Measurements from ENCODE around the gene ATP5F1E.

Gene ATP5F1E

DNA sequence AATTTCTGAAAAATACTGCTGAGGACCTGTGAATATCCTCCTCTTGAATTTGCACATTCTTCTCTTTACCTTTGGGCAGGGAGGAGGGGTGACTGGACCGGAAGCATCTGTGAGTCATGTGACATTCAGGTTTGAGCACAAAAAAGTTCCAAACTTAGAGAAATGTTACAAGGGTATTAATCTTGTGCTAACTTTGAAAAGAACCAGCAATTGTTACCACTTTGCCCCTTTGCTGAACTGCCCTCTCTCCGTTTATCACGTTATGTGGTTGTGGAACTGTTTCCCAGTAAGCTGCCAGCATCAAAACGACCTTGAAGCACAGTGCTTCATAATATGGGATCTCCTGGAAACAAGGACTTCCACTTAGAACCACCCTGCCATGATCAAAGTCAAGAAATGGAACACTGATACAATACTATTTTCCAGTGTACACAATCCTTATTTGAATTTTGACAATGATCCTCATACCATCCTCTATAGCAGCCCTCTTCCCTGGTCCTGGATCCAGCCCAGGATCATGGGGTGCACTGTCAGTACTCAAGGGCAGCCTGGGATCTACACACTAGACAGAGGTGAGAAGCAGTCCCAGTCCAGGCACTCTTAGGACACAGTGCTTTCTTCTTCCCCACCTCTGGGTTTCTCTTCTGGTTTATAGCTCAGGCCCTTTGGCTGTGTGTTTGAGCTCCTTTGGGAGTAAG, 15.2 kb downstream of the ATP5F1E start:
- Histone ChIP-seq H4K20me1 (ENCODE audit: insufficient read depth, low read length) (no peaks in the 10 kb centered on the region), H3K9me3 (ENCODE audit: insufficient read depth, low read length) (no peaks in the 10 kb centered on the region), H3K4me2 (ENCODE audit: low read length) (no peak overlapping the region), H3K9ac (ENCODE audit: low read length) (no peak overlapping the region), H3K4me3 (ENCODE audit: low read length) (no peak overlapping the region), H3K4me1 (ENCODE audit: low read length) (peaks cover 9% of the 10 kb centered on the region), H3K27me3 (ENCODE audit: low read depth, low read length) (0 out of 2 replicates have a peak, but pooled peaks cover 4% of the 10 kb centered on the region), H3K36me3 (replicated peaks; ENCODE audit: low read depth, low read length) (peaks cover 3% of the 10 kb centered on the region), H3K27ac (ENCODE audit: low read length) (no peak overlapping the region), H2AFZ (ENCODE audit: low read depth, low read length) (no peak overlapping the region), H3K79me2 (ENCODE audit: low read length) (no peaks in the 10 kb centered on the region)
- TF ChIP-seq, protein P1, sequence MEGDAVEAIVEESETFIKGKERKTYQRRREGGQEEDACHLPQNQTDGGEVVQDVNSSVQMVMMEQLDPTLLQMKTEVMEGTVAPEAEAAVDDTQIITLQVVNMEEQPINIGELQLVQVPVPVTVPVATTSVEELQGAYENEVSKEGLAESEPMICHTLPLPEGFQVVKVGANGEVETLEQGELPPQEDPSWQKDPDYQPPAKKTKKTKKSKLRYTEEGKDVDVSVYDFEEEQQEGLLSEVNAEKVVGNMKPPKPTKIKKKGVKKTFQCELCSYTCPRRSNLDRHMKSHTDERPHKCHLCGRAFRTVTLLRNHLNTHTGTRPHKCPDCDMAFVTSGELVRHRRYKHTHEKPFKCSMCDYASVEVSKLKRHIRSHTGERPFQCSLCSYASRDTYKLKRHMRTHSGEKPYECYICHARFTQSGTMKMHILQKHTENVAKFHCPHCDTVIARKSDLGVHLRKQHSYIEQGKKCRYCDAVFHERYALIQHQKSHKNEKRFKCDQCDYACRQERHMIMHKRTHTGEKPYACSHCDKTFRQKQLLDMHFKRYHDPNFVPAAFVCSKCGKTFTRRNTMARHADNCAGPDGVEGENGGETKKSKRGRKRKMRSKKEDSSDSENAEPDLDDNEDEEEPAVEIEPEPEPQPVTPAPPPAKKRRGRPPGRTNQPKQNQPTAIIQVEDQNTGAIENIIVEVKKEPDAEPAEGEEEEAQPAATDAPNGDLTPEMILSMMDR (IDR thresholded peaks at IDR 0.05; ENCODE audit: low read depth, low read length), result no peak
- no peak for TF ChIP-seq EZH2phosphoT487 (IDR thresholded peaks at IDR 0.05; ENCODE audit: low read depth)

GRCh38 chr20:59015812-59016711, 16.1 kb downstream of the ATP5F1E start:
- H3K27ac ChIP-seq (ENCODE audit: low read length), result no peak overlapping the region
- H4K20me1 ChIP-seq (ENCODE audit: insufficient read depth, low read length), result no peaks in the 10 kb centered on the region
- TF ChIP-seq, protein P1 (IDR thresholded peaks at IDR 0.05; ENCODE audit: low read depth, low read length), result no peak
- TF ChIP-seq EZH2phosphoT487 (IDR thresholded peaks at IDR 0.05; ENCODE audit: low read depth), result no peak
- H3K27me3 ChIP-seq (ENCODE audit: low read depth, low read length), result peaks cover 4% of the 10 kb centered on the region; the same call in 1 of the 2 replicates
- H3K4me1 ChIP-seq (ENCODE audit: low read length), result peaks cover 9% of the 10 kb centered on the region
- H3K79me2 ChIP-seq (ENCODE audit: low read length), result no peaks in the 10 kb centered on the region
- H3K4me3 ChIP-seq (ENCODE audit: low read length), result no peak overlapping the region
- H3K9me3 ChIP-seq (ENCODE audit: insufficient read depth, low read length), result no peaks in the 10 kb centered on the region
- H2AFZ ChIP-seq (ENCODE audit: low read depth, low read length), result no peak overlapping the region
- H3K9ac ChIP-seq (ENCODE audit: low read length), result no peak overlapping the region
- peaks cover 3% of the 10 kb centered on the region for H3K36me3 ChIP-seq (replicated peaks; ENCODE audit: low read depth, low read length)
- no peak overlapping the region for H3K4me2 ChIP-seq (ENCODE audit: low read length)

GRCh38 chr20:59015411-59015810, 16.7 kb downstream of the ATP5F1E start:
- Histone ChIP-seq H3K4me1 (ENCODE audit: low read length) (peaks cover 15% of the 10 kb centered on the region), H3K36me3 (replicated peaks; ENCODE audit: low read depth, low read length) (no peaks in the 10 kb centered on the region), H4K20me1 (ENCODE audit: insufficient read depth, low read length) (no peaks in the 10 kb centered on the region), H3K4me2 (ENCODE audit: low read length) (no peak overlapping the region), H3K9me3 (ENCODE audit: insufficient read depth, low read length) (no peaks in the 10 kb centered on the region), H2AFZ (ENCODE audit: low read depth, low read length) (no peak overlapping the region), H3K79me2 (ENCODE audit: low read length) (no peaks in the 10 kb centered on the region), H3K27ac (ENCODE audit: low read length) (no peak overlapping the region), H3K27me3 (ENCODE audit: low read depth, low read length) (peaks cover 4% of the 10 kb centered on the region; the same call in 1 of the 2 replicates), H3K4me3 (ENCODE audit: low read length) (no peak overlapping the region), H3K9ac (ENCODE audit: low read length) (no peak overlapping the region)
- TF ChIP-seq EZH2phosphoT487 (IDR thresholded peaks at IDR 0.05; ENCODE audit: low read depth), result no peak
- TF ChIP-seq, protein P1 (IDR thresholded peaks at IDR 0.05; ENCODE audit: low read depth, low read length), result no peak
